ENCODE results near the gene TBX5. TPM values are rescaled to one million over a fixed set of nuclear protein-coding genes. Genes with fewer than 3 reads are reported as not detected.
"Not testable (repeated sequence)": the region's sequence is repeated elsewhere in the genome, so short reads cannot be mapped to it uniquely, and the experiment has no call there.

Gene TBX5
- total RNA-seq, 1 experiment from 2014 or later: not detected

DNA sequence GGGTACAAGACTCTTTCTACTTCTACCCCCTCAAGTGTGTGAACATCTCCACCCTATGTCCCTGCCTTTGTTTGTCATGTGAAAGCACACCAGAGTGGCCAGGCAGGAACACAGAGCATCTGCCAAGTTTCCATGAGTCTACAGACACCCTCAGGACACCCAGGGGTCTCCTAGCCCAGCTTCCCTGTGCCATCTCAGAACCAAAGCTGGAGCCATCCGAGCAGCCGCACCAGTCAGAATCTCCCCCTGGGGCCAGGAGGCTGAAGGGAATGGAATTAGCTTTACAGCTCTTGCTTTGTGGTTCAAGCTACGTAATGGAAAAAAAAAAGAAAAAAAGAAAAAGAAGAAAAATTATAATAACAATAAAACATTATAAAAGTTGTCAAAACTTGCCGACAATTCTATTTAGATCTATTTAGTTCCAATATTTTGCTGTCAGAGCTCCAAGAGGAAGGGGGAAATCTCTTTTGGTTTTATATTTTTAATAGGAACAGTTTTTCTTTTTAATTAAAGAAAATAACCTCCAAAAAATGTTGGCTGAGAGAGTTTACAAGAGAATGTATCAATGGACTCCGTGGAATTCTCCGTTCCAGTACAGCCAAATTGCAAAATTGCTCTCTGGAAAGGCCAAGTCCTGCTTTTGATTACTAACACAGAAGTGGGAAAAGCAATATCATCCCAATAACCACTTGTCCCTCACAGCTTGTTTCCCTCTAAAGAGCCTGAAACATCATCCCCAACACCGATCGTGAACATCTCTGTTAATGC is 37.1 kb downstream of the TBX5 start:
- H3K27me3 ChIP-seq: no peaks in the 10 kb centered on the region
- no peaks in the 10 kb centered on the region for H3K9me3 ChIP-seq
- H3K4me3 ChIP-seq: no peak overlapping the region
- no peaks in the 10 kb centered on the region for H3K36me3 ChIP-seq
- DNase-seq: no peak

DNA sequence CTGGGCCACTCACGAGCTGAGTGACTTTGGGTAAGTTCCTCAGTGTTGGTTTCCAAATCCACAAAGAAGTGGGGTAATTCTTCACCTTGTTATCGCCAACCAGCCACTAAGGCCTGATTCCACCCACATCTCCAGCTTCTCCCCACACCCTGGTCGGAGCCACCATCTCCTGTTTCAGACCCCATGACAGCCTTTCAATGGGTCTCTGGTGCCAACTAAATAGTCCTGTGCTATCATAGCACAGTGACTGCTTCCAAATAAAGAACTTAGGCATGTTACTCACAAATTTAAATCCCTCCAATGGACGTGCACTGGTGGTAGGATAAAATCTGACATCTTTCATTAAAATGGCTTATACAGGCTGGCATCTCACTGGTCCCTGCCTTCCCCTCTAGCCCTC is 44.0 kb downstream of the TBX5 start:
- no peak overlapping the region for H3K4me3 ChIP-seq
- H3K36me3 ChIP-seq: no peaks in the 10 kb centered on the region
- no peaks in the 10 kb centered on the region for H3K9me3 ChIP-seq
- DNase-seq: no peak
- no peaks in the 10 kb centered on the region for H3K27me3 ChIP-seq

- H3K9me3 ChIP-seq: no peaks in the 10 kb centered on the region
- no peaks in the 10 kb centered on the region for H3K27me3 ChIP-seq
- H3K36me3 ChIP-seq: no peaks in the 10 kb centered on the region
- H3K4me3 ChIP-seq: no peak overlapping the region
- no peak for DNase-seq
Measured at GRCh38 chr12:114361545-114361944, 44.4 kb downstream of the TBX5 start.

GRCh38 chr12:114360485-114360884 is 45.5 kb downstream of the TBX5 start:
- no peaks in the 10 kb centered on the region for H3K27me3 ChIP-seq
- no peaks in the 10 kb centered on the region for H3K9me3 ChIP-seq
- no peaks in the 10 kb centered on the region for H3K36me3 ChIP-seq
- no peak overlapping the region for H3K4me3 ChIP-seq
- no peak for DNase-seq

GRCh38 chr12:114355389-114356088 is 50.4 kb downstream of the TBX5 start:
- no peaks in the 10 kb centered on the region for H3K36me3 ChIP-seq
- H3K4me3 ChIP-seq: no peak overlapping the region
- DNase-seq: no peak

DNA sequence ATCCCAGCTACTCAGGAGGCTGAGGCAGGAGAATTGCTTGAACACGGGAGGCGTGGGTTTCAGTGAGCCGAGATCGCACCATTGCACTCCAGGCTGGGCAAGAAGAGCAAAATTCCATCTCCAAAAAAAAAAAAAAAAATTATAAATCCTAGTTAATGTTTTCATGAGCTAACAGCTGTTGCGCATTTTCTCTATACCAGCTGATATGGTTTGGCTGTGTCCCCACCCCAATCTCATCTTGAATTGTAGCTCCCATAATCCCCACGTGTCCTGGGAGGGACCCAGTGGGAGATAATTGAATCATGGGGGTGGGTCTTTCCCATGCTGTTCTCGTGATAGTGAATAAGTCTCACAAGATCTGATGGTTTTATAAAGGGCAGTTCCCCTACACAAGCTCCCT is 56.7 kb downstream of the TBX5 start:
- H3K9me3 ChIP-seq, H3K27me3 ChIP-seq, H3K36me3 ChIP-seq, DNase-seq, H3K4me3 ChIP-seq: not testable (repeated sequence)

More at GRCh38 chr12:114355389-114356088, 50.4 kb downstream of the TBX5 start:
- no peaks in the 10 kb centered on the region for H3K27me3 ChIP-seq
- no peaks in the 10 kb centered on the region for H3K9me3 ChIP-seq

DNA sequence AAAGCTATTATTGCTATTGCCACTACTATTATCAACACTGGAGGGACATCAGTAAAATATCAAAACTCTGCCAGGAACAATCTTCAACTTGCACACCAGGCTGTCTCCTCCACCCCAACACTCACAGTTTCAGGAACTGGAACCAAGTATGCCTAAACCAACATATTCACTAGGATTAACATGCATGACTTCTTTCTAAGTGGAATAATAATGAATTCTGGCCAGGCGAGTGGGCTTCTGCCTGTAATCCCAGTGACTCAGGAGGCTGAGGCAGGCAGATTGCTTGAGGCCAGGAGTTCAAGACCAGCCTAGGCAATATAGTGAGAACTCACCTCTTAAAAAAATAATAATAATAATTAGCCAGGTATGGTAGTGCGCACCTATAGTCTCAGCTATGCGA is 58.1 kb downstream of the TBX5 start:
- no peak for DNase-seq
- H3K4me3 ChIP-seq: no peak overlapping the region
- no peaks in the 10 kb centered on the region for H3K27me3 ChIP-seq
- no peaks in the 10 kb centered on the region for H3K9me3 ChIP-seq
- H3K36me3 ChIP-seq: no peaks in the 10 kb centered on the region

DNA sequence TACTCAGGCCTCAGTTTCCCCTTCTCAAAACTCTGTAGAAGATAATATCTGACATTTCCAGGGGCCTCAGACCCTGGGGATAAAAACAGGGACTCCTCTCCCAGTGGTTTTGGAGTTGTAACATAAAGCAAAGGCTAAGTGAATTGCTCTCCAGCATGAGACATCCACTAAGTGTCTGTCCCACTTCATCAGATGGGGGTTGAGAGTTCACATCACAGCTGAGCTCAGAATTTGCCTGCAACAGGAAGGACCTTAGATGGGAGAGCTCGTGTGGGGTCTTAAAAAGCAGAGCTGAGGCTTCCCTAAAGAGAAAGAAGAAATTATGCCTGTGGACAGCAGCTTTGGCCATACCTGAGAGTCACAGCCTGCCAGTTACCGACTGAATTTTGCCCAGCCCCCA is 61.1 kb downstream of the TBX5 start:
- DNase-seq: no peak
- Histone ChIP-seq H3K27me3 (no peaks in the 10 kb centered on the region), H3K4me3 (no peak overlapping the region)

GRCh38 chr12:114344303-114344663 is 61.7 kb downstream of the TBX5 start:
- no peaks in the 10 kb centered on the region for H3K9me3 ChIP-seq
- H3K4me3 ChIP-seq: no peak overlapping the region
- H3K36me3 ChIP-seq: no peaks in the 10 kb centered on the region
- no peak for DNase-seq
- H3K27me3 ChIP-seq: no peaks in the 10 kb centered on the region

More for the DNA sequence above, 61.1 kb downstream of the TBX5 start:
- Histone ChIP-seq H3K36me3 (no peaks in the 10 kb centered on the region), H3K9me3 (no peaks in the 10 kb centered on the region)

GRCh38 chr12:114343585-114344302 is 62.2 kb downstream of the TBX5 start:
- no peak overlapping the region for H3K4me3 ChIP-seq
- DNase-seq: no peak
- no peaks in the 10 kb centered on the region for H3K9me3 ChIP-seq
- H3K27me3 ChIP-seq: no peaks in the 10 kb centered on the region
- H3K36me3 ChIP-seq: no peaks in the 10 kb centered on the region

DNA sequence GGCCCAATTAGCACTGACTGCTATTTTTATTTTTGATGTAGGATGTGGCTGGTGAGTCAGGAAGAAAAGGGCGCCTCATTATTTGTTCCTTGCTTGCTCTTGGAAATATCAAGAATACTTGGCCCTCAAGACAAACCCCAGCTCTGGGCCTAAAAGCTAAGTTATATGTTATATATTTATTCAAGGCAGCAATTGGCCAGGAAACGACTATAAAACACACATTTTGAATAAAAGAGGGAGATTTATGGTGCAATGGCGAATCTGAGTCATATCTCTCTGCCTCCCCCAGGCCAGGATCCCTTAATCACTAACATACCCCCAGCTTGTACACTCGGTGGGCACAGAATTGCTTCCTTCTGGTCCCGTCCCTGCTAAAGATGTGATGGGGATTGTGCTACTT is 63.3 kb downstream of the TBX5 start:
- Histone ChIP-seq H3K4me3 (no peak overlapping the region), H3K9me3 (no peaks in the 10 kb centered on the region), H3K27me3 (no peaks in the 10 kb centered on the region), H3K36me3 (no peaks in the 10 kb centered on the region)
- no peak for DNase-seq

DNA sequence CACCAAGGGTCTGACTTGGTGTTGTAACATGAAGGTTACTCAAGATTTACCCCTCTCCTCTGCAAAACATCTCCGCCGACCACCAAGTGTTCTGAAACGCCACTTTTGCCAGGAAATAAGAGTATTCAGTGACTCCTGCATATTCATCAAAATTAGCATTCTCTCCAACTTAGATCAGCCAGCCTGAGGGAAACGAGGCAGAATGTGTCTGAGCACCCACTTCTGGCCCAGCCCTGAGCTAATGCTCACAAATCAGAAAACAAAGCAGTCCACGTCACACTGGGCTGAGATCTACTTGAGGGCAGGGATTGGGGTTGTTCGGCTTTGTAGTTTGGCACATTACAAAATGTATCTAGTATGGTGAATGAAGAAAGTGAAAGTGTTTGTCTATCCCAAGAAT is 64.3 kb downstream of the TBX5 start:
- no peak overlapping the region for H3K4me3 ChIP-seq
- no peaks in the 10 kb centered on the region for H3K9me3 ChIP-seq
- no peak for DNase-seq

GRCh38 chr12:114340231-114340630 is 65.7 kb downstream of the TBX5 start:
- Histone ChIP-seq H3K4me3 (no peak overlapping the region), H3K36me3 (no peaks in the 10 kb centered on the region), H3K9me3 (no peaks in the 10 kb centered on the region), H3K27me3 (no peaks in the 10 kb centered on the region)
- no peak for DNase-seq

More for the DNA sequence above, 64.3 kb downstream of the TBX5 start:
- Histone ChIP-seq H3K36me3 (no peaks in the 10 kb centered on the region), H3K27me3 (no peaks in the 10 kb centered on the region)

GRCh38 chr12:114339626-114340025 is 66.3 kb downstream of the TBX5 start:
- Histone ChIP-seq H3K27me3 (no peaks in the 10 kb centered on the region), H3K4me3 (no peak overlapping the region)
- peak; percentile 71 for DNase-seq

DNA sequence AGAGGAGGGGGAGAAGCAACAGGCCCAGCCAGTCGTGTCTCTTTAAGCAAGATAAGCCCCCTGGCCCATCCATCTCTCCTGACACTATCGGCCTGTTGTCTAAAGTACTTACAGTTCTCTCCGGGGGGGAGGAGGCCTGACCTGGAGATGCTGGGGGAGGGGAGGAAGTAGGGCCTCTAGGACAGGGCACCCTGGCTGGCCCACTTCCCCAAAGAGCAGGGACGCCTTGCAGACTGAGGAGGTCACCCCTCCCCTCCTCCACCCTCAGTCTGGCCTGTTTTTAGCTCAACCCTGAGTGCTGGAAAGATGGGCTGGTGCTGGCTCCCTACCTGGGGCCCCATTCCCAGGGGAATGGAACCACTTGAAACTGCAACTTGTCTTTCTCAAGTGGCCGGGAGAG is 70.3 kb downstream of the TBX5 start:
- H3K9me3 ChIP-seq: no peaks in the 10 kb centered on the region
- DNase-seq: no peak
- no peak overlapping the region for H3K4me3 ChIP-seq
- H3K36me3 ChIP-seq: no peaks in the 10 kb centered on the region
- H3K27me3 ChIP-seq: no peaks in the 10 kb centered on the region

More at GRCh38 chr12:114339626-114340025, 66.3 kb downstream of the TBX5 start:
- Histone ChIP-seq H3K9me3 (no peaks in the 10 kb centered on the region), H3K36me3 (no peaks in the 10 kb centered on the region)

DNA sequence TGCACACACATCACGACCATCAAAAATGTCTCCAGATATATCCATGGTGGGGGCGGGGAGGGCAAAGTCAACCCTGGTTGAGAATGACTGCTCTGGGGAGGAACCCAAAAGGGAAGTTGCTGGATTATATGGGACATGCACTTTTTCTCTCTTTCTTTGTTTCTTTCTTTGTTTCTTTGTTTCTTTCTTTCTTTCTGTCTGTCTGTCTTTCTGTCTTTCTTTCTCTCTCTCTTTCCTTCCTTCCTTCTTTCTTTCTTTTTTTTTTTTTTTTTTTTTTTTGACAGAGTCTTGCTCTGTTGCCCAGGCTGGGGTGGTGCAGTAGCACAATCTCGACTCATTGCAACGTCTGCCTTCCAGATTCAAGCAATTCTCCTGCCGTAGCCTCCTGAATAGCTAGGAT is 71.5 kb downstream of the TBX5 start:
- Histone ChIP-seq H3K9me3 (no peaks in the 10 kb centered on the region), H3K36me3 (no peaks in the 10 kb centered on the region), H3K4me3 (no peak overlapping the region), H3K27me3 (no peaks in the 10 kb centered on the region)
- no peak for DNase-seq

DNA sequence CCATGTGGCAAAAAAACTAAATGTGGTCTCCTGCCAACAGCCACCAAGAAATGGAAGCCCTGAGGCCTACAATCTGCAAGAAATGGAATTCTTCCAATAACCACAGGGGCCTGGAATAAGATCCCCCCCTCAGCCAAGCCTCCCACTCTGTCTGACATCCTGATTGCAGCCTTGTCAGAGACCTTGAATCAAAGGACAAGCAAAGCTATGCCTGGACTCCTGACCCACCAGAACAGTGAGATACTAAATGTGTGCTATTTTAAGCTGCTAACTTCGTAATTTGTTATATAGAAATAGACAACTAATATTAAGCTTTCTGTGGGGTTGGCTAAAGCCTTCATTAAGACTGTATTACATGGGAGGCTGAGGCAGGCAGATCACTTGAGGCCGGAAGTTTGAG is 77.7 kb downstream of the TBX5 start:
- Histone ChIP-seq H3K27me3 (no peaks in the 10 kb centered on the region), H3K4me3 (no peak overlapping the region), H3K36me3 (no peaks in the 10 kb centered on the region), H3K9me3 (no peaks in the 10 kb centered on the region)
- DNase-seq: no peak

Data from MG63 (cell line).